ENCODE results near the gene SLC25A21. TPM values are rescaled to one million over a fixed set of nuclear protein-coding genes. Genes with fewer than 3 reads are reported as not detected.

Gene SLC25A21
- total and polyA plus RNA-seq, 2 of the 13 experiments (the other 11 are each of a cell fraction or from before 2014, with no cell fraction given), result 1.9 to 2.9 TPM

- no peak for TF ChIP-seq NFE2 (CRISPR knock-in tag; IDR thresholded peaks at IDR 0.05)
- no peak for TF ChIP-seq ZFYVE20 (CRISPR knock-in tag; IDR thresholded peaks at IDR 0.05; ENCODE audit: borderline replicate concordance, low read depth)
- no peak for TF ChIP-seq ARID3A (IDR thresholded peaks at IDR 0.05; ENCODE audit: low read depth, low read length)
These were observed 362.2 kb downstream of the SLC25A21 start (continued) for GRCh38 chr14:36810209-36810608.

GRCh38 chr14:36807727-36808126 is 364.7 kb downstream of the SLC25A21 start:
- no peak for ATAC-seq
- no peaks in the 10 kb centered on the region for H3K4me1 ChIP-seq (ENCODE audit: insufficient read depth, low read length)
- H3K4me2 ChIP-seq (ENCODE audit: low read depth, low read length), result no peak overlapping the region
- intact Hi-C loops (cut with micrococcal nuclease; ENCODE audit: unreplicated experiment), result no loop called here
- BruUV-seq (replicated peaks), result no TSS peak
- no peak overlapping the region for H3K4me3 ChIP-seq (replicated peaks in 1 of 3; ENCODE audit: insufficient read depth in 1 of 3, low read depth in 2 of 3, low read length in 3 of 3)
- H3K9me3 ChIP-seq (ENCODE audit: low read length), result no peaks in the 10 kb centered on the region
- H3K79me2 ChIP-seq (ENCODE audit: insufficient read depth, low read length), result no peaks in the 10 kb centered on the region
- H3K36me3 ChIP-seq (replicated peaks in 1 of 2; ENCODE audit: control insufficient read depth in 1 of 2, insufficient read depth in 2 of 2, low read length in 2 of 2), result no peaks in the 10 kb centered on the region
- H3K27me3 ChIP-seq (ENCODE audit: control insufficient read depth in 1 of 2, insufficient read depth in 2 of 2, low read length in 2 of 2), result no peaks in the 10 kb centered on the region; a peak in 2 of 5 replicates
- POLR2A ChIA-PET, result no interaction called here
- 13% methylated on average over 4 of the region's 4 CpGs for WGBS (ENCODE audit: low lambda C conversion rate)
- in situ Hi-C loops (cut with HindIII; ENCODE audit: extremely low pct_ligation_motif_present, low pct_unique_long_range_greater_than_20kb), result no loop called here
- no peak overlapping the region for H3K27ac ChIP-seq (ENCODE audit: extremely low read length, insufficient read depth, low read length)
- H3K9ac ChIP-seq (ENCODE audit: insufficient read depth, low read depth, low read length), result no peak overlapping the region
- H4K20me1 ChIP-seq (ENCODE audit: insufficient read depth, low read length), result no peaks in the 10 kb centered on the region
- H2AFZ ChIP-seq (ENCODE audit: low read length), result no peak overlapping the region
- no peak for DNase-seq (ENCODE audit: low spot score)
- CTCF ChIA-PET (ENCODE audit: low intra/inter-chr PET ratio, low total read pairs), result no interaction called here
- FAIRE-seq, result no peak
- TF ChIP-seq GMEB2 (CRISPR knock-in tag; IDR thresholded peaks at IDR 0.05; ENCODE audit: low read depth) (no peak), IRF9 (CRISPR knock-in tag; IDR thresholded peaks at IDR 0.05; ENCODE audit: borderline replicate concordance) (no peak), ZNF275 (CRISPR knock-in tag; IDR thresholded peaks at IDR 0.05; ENCODE audit: borderline replicate concordance) (no peak), E2F1 (CRISPR knock-in tag; IDR thresholded peaks at IDR 0.05) (no peak), ZFAT (CRISPR knock-in tag; conservative IDR thresholded peaks at IDR 0.05) (no peak), TAF15 (IDR thresholded peaks at IDR 0.05; ENCODE audit: low read depth, low read length, poor library complexity, severe bottlenecking) (no peak), HOXA3 (CRISPR knock-in tag; IDR thresholded peaks at IDR 0.05) (no peak), NFATC3 (CRISPR knock-in tag; IDR thresholded peaks at IDR 0.05) (no peak), ZBTB10 (CRISPR knock-in tag; IDR thresholded peaks at IDR 0.05; ENCODE audit: borderline replicate concordance) (no peak)
